ENCODE data around the gene CD248. TPM values are rescaled to one million over a fixed set of nuclear protein-coding genes. Genes with fewer than 3 reads are reported as not detected.
"Not testable (repeated sequence)": the region's sequence is repeated elsewhere in the genome, so short reads cannot be mapped to it uniquely, and the experiment has no call there.

Gene CD248
- total and polyA plus RNA-seq, 2 donors (not counting 1 experiment from before 2014, with no cell fraction given) = 0.40 to 0.96 TPM

DNA sequence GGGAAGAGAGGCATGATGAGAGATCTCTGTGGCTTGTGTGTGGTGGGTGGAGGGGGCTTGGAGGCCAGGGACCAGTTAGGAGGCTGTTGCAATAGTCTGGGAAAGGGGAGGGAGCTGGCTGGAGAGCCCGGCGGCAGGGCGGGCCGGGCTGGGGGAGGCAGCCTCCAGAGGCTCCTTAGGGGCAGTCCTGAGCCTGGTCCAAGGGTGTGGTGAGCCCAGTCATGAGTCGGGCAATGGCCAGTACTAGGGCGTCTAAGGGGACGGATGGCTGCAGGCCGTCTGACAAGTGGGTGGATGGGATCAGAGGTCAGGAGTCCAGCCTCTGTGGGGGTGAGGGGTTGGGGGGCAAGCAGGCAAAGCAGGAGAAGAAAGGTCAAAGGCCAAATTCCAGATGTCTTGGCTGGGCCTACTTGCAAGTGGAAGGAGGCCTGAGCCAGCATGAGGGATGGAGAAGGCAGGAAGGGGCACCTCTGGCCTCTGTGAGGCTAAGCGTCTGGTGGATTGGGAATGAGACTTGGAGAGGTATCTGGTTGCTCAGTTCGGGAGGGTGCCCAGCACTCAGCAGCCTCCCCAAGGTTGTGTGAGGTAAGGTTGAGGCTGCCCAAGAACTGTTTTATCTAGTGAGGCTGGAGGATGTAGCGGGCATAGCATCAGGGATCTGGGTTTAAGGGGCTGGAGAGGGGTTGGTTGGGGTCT, 6.0 kb upstream of the CD248 start:
- intact Hi-C loops (cut with micrococcal nuclease) = no loop called here
- Histone ChIP-seq H3K4me2 (replicated peaks; ENCODE audit: low read depth, low read length, poor library complexity, severe bottlenecking) (no peak overlapping the region), H4K20me1 (ENCODE audit: control insufficient read depth, insufficient read depth, low read length, poor library complexity, severe bottlenecking) (no peaks in the 10 kb centered on the region), H3K4me3 (ENCODE audit: control extremely low read depth in 1 of 5, extremely low read depth in 1 of 5, insufficient read depth in 1 of 5, low read depth in 2 of 5, low read length in 4 of 5) (no peak overlapping the region), H3K79me2 (ENCODE audit: control insufficient read depth, insufficient read depth, low read length) (no peaks in the 10 kb centered on the region), H3K9me3 (ENCODE audit: control extremely low read depth in 1 of 3, control insufficient read depth in 2 of 3, insufficient read depth in 1 of 3, low read length in 2 of 3) (no peaks in the 10 kb centered on the region), H2AFZ (ENCODE audit: insufficient read depth, low read depth, low read length, poor library complexity, severe bottlenecking) (no peak overlapping the region), H3K36me3 (replicated peaks in 1 of 2; ENCODE audit: control extremely low read depth in 1 of 2, control insufficient read depth in 1 of 2, extremely low read depth in 1 of 2, insufficient read depth in 2 of 2, low read length in 1 of 2) (no peaks in the 10 kb centered on the region), H3K4me1 (ENCODE audit: control insufficient read depth in 2 of 2, insufficient read depth in 2 of 2, low read length in 2 of 2) (peaks cover 21 to 31% of the 10 kb centered on the region in 2 donors), H3K27ac (ENCODE audit: low read length in 2 of 2) (no peak overlapping the region), H3K9ac (ENCODE audit: low read length) (no peak overlapping the region), H3K27me3 (replicated peaks in 1 of 4; ENCODE audit: control extremely low read depth in 1 of 4, control insufficient read depth in 3 of 4, insufficient read depth in 4 of 4, low read length in 3 of 4) (no peaks in the 10 kb centered on the region)
- ATAC-seq (ENCODE audit: low read depth) (no peak), DNase-seq (no peak)
- 95% methylated on average over 11 of the region's 11 CpGs for WGBS (ENCODE audit: insufficient coverage)
- Mint-ChIP-seq H3K27me3 (no peaks in the 10 kb centered on the region), H3K27ac (peak overlapping the region; percentile 16), H3K9me3 (ENCODE audit: insufficient read depth) (no peaks in the 10 kb centered on the region), H3K4me1 (peaks cover 25% of the 10 kb centered on the region), H3K4me3 (no peak overlapping the region)
- POLR2A ChIA-PET = no interaction called here
- no peak for TF ChIP-seq EZH2 (IDR thresholded peaks at IDR 0.05; ENCODE audit: borderline replicate concordance, insufficient read depth, low read depth, low read length, poor library complexity, severe bottlenecking)
- TF ChIP-seq, protein P1, sequence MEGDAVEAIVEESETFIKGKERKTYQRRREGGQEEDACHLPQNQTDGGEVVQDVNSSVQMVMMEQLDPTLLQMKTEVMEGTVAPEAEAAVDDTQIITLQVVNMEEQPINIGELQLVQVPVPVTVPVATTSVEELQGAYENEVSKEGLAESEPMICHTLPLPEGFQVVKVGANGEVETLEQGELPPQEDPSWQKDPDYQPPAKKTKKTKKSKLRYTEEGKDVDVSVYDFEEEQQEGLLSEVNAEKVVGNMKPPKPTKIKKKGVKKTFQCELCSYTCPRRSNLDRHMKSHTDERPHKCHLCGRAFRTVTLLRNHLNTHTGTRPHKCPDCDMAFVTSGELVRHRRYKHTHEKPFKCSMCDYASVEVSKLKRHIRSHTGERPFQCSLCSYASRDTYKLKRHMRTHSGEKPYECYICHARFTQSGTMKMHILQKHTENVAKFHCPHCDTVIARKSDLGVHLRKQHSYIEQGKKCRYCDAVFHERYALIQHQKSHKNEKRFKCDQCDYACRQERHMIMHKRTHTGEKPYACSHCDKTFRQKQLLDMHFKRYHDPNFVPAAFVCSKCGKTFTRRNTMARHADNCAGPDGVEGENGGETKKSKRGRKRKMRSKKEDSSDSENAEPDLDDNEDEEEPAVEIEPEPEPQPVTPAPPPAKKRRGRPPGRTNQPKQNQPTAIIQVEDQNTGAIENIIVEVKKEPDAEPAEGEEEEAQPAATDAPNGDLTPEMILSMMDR (IDR thresholded peaks at IDR 0.05) = no peak
- CTCF ChIA-PET = interaction anchor here (1.4 to 1.8 kb wide), 2 partner anchors 8 to 11 kb away, joined by 5 to 22 read pairs; no protein-coding TSS in a partner anchor

GRCh38 chr11:66321606-66322005, 4.8 kb upstream of the CD248 start:
- TF ChIP-seq, protein P1 (IDR thresholded peaks at IDR 0.05) = no peak
- no peak for TF ChIP-seq EZH2 (IDR thresholded peaks at IDR 0.05; ENCODE audit: borderline replicate concordance, insufficient read depth, low read depth, low read length, poor library complexity, severe bottlenecking)
- POLR2A ChIA-PET = no interaction called here
- H3K27ac ChIP-seq (ENCODE audit: low read length in 2 of 2) = no peak overlapping the region
- CTCF ChIA-PET = interaction anchor here (1.4 to 1.8 kb wide), 2 partner anchors 9 to 10 kb away, joined by 5 to 22 read pairs; no protein-coding TSS in a partner anchor
- peaks cover 28% of the 10 kb centered on the region for H3K4me1 Mint-ChIP-seq
- no peak overlapping the region for H3K4me2 ChIP-seq (replicated peaks; ENCODE audit: low read depth, low read length, poor library complexity, severe bottlenecking)
- 100% methylated on average over 3 of the region's 4 CpGs for WGBS (ENCODE audit: insufficient coverage)
- DNase-seq = no peak
- H3K9ac ChIP-seq (ENCODE audit: low read length) = no peak overlapping the region
- peaks cover 27 to 37% of the 10 kb centered on the region in 2 donors for H3K4me1 ChIP-seq (ENCODE audit: control insufficient read depth in 2 of 2, insufficient read depth in 2 of 2, low read length in 2 of 2)
- intact Hi-C loops (cut with micrococcal nuclease) = no loop called here
- no peaks in the 10 kb centered on the region for H3K27me3 Mint-ChIP-seq
- H3K9me3 ChIP-seq (ENCODE audit: control extremely low read depth in 1 of 3, control insufficient read depth in 2 of 3, insufficient read depth in 1 of 3, low read length in 2 of 3) = no peaks in the 10 kb centered on the region
- H4K20me1 ChIP-seq (ENCODE audit: control insufficient read depth, insufficient read depth, low read length, poor library complexity, severe bottlenecking) = no peaks in the 10 kb centered on the region
- no peak overlapping the region for H3K4me3 Mint-ChIP-seq
- no peaks in the 10 kb centered on the region for H3K27me3 ChIP-seq (replicated peaks in 1 of 4; ENCODE audit: control extremely low read depth in 1 of 4, control insufficient read depth in 3 of 4, insufficient read depth in 4 of 4, low read length in 3 of 4)
- H3K79me2 ChIP-seq (ENCODE audit: control insufficient read depth, insufficient read depth, low read length) = no peaks in the 10 kb centered on the region
- no peak overlapping the region for H3K4me3 ChIP-seq (ENCODE audit: control extremely low read depth in 1 of 5, extremely low read depth in 1 of 5, insufficient read depth in 1 of 5, low read depth in 2 of 5, low read length in 4 of 5)
- ATAC-seq (ENCODE audit: low read depth) = no peak
- no peaks in the 10 kb centered on the region for H3K36me3 ChIP-seq (replicated peaks in 1 of 2; ENCODE audit: control extremely low read depth in 1 of 2, control insufficient read depth in 1 of 2, extremely low read depth in 1 of 2, insufficient read depth in 2 of 2, low read length in 1 of 2)
- H3K27ac Mint-ChIP-seq = no peak overlapping the region
- no peaks in the 10 kb centered on the region for H3K9me3 Mint-ChIP-seq (ENCODE audit: insufficient read depth)
- no peak overlapping the region for H2AFZ ChIP-seq (ENCODE audit: insufficient read depth, low read depth, low read length, poor library complexity, severe bottlenecking)

GRCh38 chr11:66320748-66321147, 3.9 kb upstream of the CD248 start:
- H3K27me3 ChIP-seq (replicated peaks in 1 of 4; ENCODE audit: control extremely low read depth in 1 of 4, control insufficient read depth in 3 of 4, insufficient read depth in 4 of 4, low read length in 3 of 4); H2AFZ ChIP-seq (ENCODE audit: insufficient read depth, low read depth, low read length, poor library complexity, severe bottlenecking); H3K9me3 ChIP-seq (ENCODE audit: control extremely low read depth in 1 of 3, control insufficient read depth in 2 of 3, insufficient read depth in 1 of 3, low read length in 2 of 3); intact Hi-C loops (cut with micrococcal nuclease); H3K36me3 ChIP-seq (replicated peaks in 1 of 2; ENCODE audit: control extremely low read depth in 1 of 2, control insufficient read depth in 1 of 2, extremely low read depth in 1 of 2, insufficient read depth in 2 of 2, low read length in 1 of 2); DNase-seq; H3K27me3 Mint-ChIP-seq; H3K79me2 ChIP-seq (ENCODE audit: control insufficient read depth, insufficient read depth, low read length); CTCF ChIA-PET; H4K20me1 ChIP-seq (ENCODE audit: control insufficient read depth, insufficient read depth, low read length, poor library complexity, severe bottlenecking); H3K4me3 Mint-ChIP-seq; ATAC-seq (ENCODE audit: low read depth); H3K9me3 Mint-ChIP-seq (ENCODE audit: insufficient read depth); H3K4me3 ChIP-seq (ENCODE audit: control extremely low read depth in 1 of 5, extremely low read depth in 1 of 5, insufficient read depth in 1 of 5, low read depth in 2 of 5, low read length in 4 of 5); POLR2A ChIA-PET; H3K4me2 ChIP-seq (replicated peaks; ENCODE audit: low read depth, low read length, poor library complexity, severe bottlenecking); H3K27ac ChIP-seq (ENCODE audit: low read length in 2 of 2); H3K27ac Mint-ChIP-seq; H3K9ac ChIP-seq (ENCODE audit: low read length): not testable (repeated sequence)
- peaks cover 28% of the 10 kb centered on the region for H3K4me1 Mint-ChIP-seq
- WGBS (ENCODE audit: insufficient coverage) = 75% methylated on average over 2 of the region's 6 CpGs
- peaks cover 24 to 29% of the 10 kb centered on the region in 2 donors for H3K4me1 ChIP-seq (ENCODE audit: control insufficient read depth in 2 of 2, insufficient read depth in 2 of 2, low read length in 2 of 2)
